ENCODE data around the gene TMEM168. TPM values are rescaled to one million over a fixed set of nuclear protein-coding genes. Genes with fewer than 3 reads are reported as not detected.

The TMEM168 gene
- total RNA-seq, 4 donors from 2014 or later, result 8.6 to 57.3 (median 26.0) TPM

DNA sequence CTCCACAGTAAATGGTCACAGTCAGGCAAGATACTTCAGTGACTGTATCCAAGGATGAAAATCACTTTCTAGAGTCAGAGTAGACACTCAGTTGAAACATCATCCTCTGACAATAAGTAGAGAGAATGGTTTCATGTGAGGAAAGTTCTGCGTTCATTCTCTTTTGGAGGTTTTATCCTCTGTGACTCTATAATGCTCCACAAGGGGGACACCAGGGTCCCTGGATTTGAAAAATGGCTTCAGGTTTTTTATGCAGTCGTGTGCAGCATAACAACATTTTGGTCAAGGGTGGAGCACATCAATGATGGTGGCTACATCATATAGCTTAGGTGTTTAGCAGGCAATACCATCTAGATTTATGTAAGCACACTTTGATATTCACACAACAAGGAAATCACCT lies 40.4 kb downstream of the TMEM168 start:
- 77 to 93% methylated on average over 2 of the region's 2 CpGs for WGBS, 2 donors (ENCODE audit: low coverage in 1 of 2)
- Histone ChIP-seq H3K27ac (no peak overlapping the region), H3K4me3 (no peak overlapping the region), H3K4me1 (no peaks in the 10 kb centered on the region), H3K27me3 (no peaks in the 10 kb centered on the region), H3K9me3 (no peaks in the 10 kb centered on the region), H3K36me3 (no peaks in the 10 kb centered on the region)
- intact Hi-C loops (cut with DNase I; ENCODE audit: low total_unique reads), result no loop called here
- DNase-seq, result no peak
- in situ Hi-C loops (cut with MboI; ENCODE audit: low pct_ligation_motif_present in 1 of 4, low pct_unique_long_range_greater_than_20kb in 1 of 4, low sequenced_read_pairs in 3 of 4), result no loop called here
- TF ChIP-seq EP300 (IDR thresholded peaks at IDR 0.05; ENCODE audit: low read depth) (no peak), POLR2A (IDR thresholded peaks at IDR 0.05) (no peak), POLR2AphosphoS5 (IDR thresholded peaks at IDR 0.05) (no peak)
- TF ChIP-seq, protein P1, sequence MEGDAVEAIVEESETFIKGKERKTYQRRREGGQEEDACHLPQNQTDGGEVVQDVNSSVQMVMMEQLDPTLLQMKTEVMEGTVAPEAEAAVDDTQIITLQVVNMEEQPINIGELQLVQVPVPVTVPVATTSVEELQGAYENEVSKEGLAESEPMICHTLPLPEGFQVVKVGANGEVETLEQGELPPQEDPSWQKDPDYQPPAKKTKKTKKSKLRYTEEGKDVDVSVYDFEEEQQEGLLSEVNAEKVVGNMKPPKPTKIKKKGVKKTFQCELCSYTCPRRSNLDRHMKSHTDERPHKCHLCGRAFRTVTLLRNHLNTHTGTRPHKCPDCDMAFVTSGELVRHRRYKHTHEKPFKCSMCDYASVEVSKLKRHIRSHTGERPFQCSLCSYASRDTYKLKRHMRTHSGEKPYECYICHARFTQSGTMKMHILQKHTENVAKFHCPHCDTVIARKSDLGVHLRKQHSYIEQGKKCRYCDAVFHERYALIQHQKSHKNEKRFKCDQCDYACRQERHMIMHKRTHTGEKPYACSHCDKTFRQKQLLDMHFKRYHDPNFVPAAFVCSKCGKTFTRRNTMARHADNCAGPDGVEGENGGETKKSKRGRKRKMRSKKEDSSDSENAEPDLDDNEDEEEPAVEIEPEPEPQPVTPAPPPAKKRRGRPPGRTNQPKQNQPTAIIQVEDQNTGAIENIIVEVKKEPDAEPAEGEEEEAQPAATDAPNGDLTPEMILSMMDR (IDR thresholded peaks at IDR 0.05), result no peak

DNA sequence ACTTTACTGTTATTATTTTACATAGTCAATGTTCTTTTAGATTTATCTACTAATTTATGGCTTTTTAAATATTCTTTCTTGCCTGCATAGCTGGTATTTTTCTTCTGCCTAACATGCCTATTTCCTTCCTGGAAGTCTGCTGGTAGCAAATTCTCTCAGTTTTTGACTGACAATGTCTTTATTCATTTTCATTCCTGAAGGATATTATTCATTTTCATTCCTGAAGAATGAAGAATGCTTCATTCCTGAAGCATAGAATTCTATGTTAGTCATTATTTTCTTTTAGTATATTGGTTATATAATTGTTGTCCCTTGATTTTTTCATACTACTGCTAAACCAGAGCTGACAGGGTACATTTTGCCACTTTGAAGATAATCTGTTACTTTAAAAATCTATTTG lies 41.8 kb downstream of the TMEM168 start:
- Histone ChIP-seq H3K36me3 (no peaks in the 10 kb centered on the region), H3K4me1 (no peaks in the 10 kb centered on the region), H3K27ac (no peak overlapping the region), H3K27me3 (no peaks in the 10 kb centered on the region), H3K4me3 (no peak overlapping the region), H3K9me3 (no peaks in the 10 kb centered on the region)
- in situ Hi-C loops (cut with MboI; ENCODE audit: low pct_ligation_motif_present in 1 of 4, low pct_unique_long_range_greater_than_20kb in 1 of 4, low sequenced_read_pairs in 3 of 4), result no loop called here
- DNase-seq, result no peak
- intact Hi-C loops (cut with DNase I; ENCODE audit: low total_unique reads), result no loop called here
- TF ChIP-seq EP300 (IDR thresholded peaks at IDR 0.05; ENCODE audit: low read depth), result no peak
- TF ChIP-seq POLR2AphosphoS5 (IDR thresholded peaks at IDR 0.05), result no peak
- no peak for TF ChIP-seq POLR2A (IDR thresholded peaks at IDR 0.05)
- TF ChIP-seq, protein P1 (IDR thresholded peaks at IDR 0.05), result no peak

DNA sequence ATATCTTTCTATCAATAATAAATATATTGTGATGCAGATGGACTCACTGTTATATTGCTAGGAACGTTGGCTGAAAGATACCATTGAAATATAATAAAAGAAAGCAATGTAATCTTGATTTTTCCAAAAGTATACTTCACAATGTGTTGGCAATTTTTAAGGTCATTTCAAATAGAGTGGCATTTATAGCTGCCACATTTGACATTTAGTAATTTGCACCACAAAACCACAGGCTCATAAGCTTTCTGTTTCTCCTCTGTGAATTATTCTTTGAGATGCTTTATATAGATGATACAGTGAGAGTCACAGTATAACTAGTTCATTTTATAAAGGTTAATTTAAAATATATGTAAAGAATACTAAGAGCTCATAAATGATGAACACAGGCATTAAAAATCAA lies 44.6 kb downstream of the TMEM168 start:
- H3K9me3 ChIP-seq, result peaks cover 0 to 5% of the 10 kb centered on the region in 2 donors
- H3K4me1 ChIP-seq, result no peaks in the 10 kb centered on the region
- no peak for DNase-seq
- no peaks in the 10 kb centered on the region for H3K36me3 ChIP-seq
- H3K27ac ChIP-seq, result no peak overlapping the region
- intact Hi-C loops (cut with DNase I; ENCODE audit: low total_unique reads), result no loop called here
- TF ChIP-seq POLR2A (IDR thresholded peaks at IDR 0.05), result no peak
- TF ChIP-seq, protein P1 (IDR thresholded peaks at IDR 0.05), result no peak
- H3K4me3 ChIP-seq, result no peak overlapping the region
- in situ Hi-C loops (cut with MboI; ENCODE audit: low pct_ligation_motif_present in 1 of 4, low pct_unique_long_range_greater_than_20kb in 1 of 4, low sequenced_read_pairs in 3 of 4), result no loop called here
- H3K27me3 ChIP-seq, result no peaks in the 10 kb centered on the region
- 64 to 71% methylated on average over 1 of the region's 1 CpG for WGBS, 2 donors (ENCODE audit: low coverage in 1 of 2)

DNA sequence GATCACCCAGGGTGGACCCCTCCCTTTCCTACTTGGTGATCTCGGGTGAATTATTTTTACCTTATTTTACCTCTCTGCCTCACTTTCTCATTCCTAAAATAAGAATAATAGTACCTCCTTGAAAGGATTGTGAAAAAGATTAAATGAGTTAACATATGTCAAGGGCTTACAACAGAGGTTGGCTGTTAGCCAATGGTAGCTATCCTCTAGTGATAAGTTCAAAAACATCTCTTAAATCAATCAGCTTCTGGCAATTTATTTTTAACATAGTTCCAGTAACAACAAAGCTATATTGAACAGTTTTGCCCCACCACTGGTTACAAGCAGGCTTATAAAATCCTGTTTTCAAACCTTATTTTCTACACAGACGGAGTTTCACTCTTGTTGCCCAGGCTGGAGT lies 45.4 kb downstream of the TMEM168 start:
- DNase-seq, result no peak
- intact Hi-C loops (cut with DNase I; ENCODE audit: low total_unique reads) (no loop called here), in situ Hi-C loops (cut with MboI; ENCODE audit: low pct_ligation_motif_present in 1 of 4, low pct_unique_long_range_greater_than_20kb in 1 of 4, low sequenced_read_pairs in 3 of 4) (no loop called here)
- no peak overlapping the region for H3K27ac ChIP-seq
- no peaks in the 10 kb centered on the region for H3K4me1 ChIP-seq
- TF ChIP-seq POLR2A (IDR thresholded peaks at IDR 0.05), result no peak
- TF ChIP-seq, protein P1 (IDR thresholded peaks at IDR 0.05), result no peak
- no peaks in the 10 kb centered on the region for H3K27me3 ChIP-seq
- WGBS, 2 donors (ENCODE audit: low coverage in 1 of 2), result 85 to 92% methylated on average over 2 of the region's 2 CpGs
- no peaks in the 10 kb centered on the region for H3K36me3 ChIP-seq
- peaks cover 0 to 5% of the 10 kb centered on the region in 2 donors for H3K9me3 ChIP-seq
- H3K4me3 ChIP-seq, result no peak overlapping the region
